HepG2 (cell line): Measurements from ENCODE around the gene MTRF1. TPM values are rescaled to one million over a fixed set of nuclear protein-coding genes. Genes with fewer than 3 reads are reported as not detected.

Experiments
- ATAC-seq: fragments of 200-7000 bp; cut with Tn5 transposase; 3 replicates; pipeline ENCODE4 v1.9.1; 2020; ENCODE audit warnings: mild to moderate bottlenecking, moderate library complexity
- BruUV-seq: library from RNA; stranded (reverse); fragments of 400-500 nt; replicated peaks from 2 replicates; lab custom pipeline; 2021; lab: Mats Ljungman, UMichigan
- CTCF ChIA-PET: fragments of 300-600 bp; formaldehyde crosslinking; extraction: SDS; loops from one replicate; lab custom pipeline; 2021; ENCODE audit warnings: low total read pairs, inconsistent platforms, low intra/inter-chr PET ratio; lab: Yijun Ruan, JAX
- POLR2A ChIA-PET: fragments of 350-600 bp; sonication (Branson Sonifier 250); formaldehyde crosslinking; loops from one replicate; lab custom pipeline; 2020; ENCODE audit warnings: antibody characterized with exemption, inconsistent platforms; lab: Yijun Ruan, JAX
- DNase-seq: peaks from one replicate; pipeline ENCODE4 v3.0.0-alpha.2; 2015; ENCODE audit warnings: low spot score
- FAIRE-seq: peaks from 3 replicates; lab custom pipeline; 2011; peaks lifted over from hg19 to GRCh38; lab: Jason Lieb, UNC
- H2AFZ ChIP-seq: one replicate; pipeline ENCODE4 v1.6.1; 2011; ENCODE audit warnings: low read length, inconsistent platforms
- H3K27ac ChIP-seq: fragments of 300-600 bp; 3 replicates; pipeline ENCODE4 v1.8.0; 2011; ENCODE audit warnings: mixed run types, mild to moderate bottlenecking, mixed read lengths, low read length, inconsistent platforms; ENCODE audit not compliant: insufficient read depth; ENCODE audit errors: extremely low read length
- H3K27me3 ChIP-seq, 2 experiments: fragments of 200-600 bp in 1 of 2; 2 replicates in 1 of 2; 3 replicates in 1 of 2; pipeline versions ENCODE4 v1.6.0 to v1.8.0; 2011; ENCODE audit warnings: low read length in 2 of 2, mild to moderate bottlenecking in 2 of 2, moderate library complexity in 2 of 2, inconsistent platforms in 1 of 2; ENCODE audit not compliant: insufficient read depth in 2 of 2, control insufficient read depth in 1 of 2
- H3K36me3 ChIP-seq, 2 experiments: fragments of 200-600 bp in 1 of 2; replicated peaks in 1 of 2; 2 replicates in 1 of 2; 3 replicates in 1 of 2; pipeline versions ENCODE4 v1.5.1 to v1.8.0; 2011; ENCODE audit warnings: low read length in 2 of 2, inconsistent platforms in 1 of 2; ENCODE audit not compliant: insufficient read depth in 2 of 2, control insufficient read depth in 1 of 2
- H3K4me1 ChIP-seq: 2 replicates; pipeline ENCODE4 v1.5.1; 2012; ENCODE audit warnings: low read length, inconsistent platforms; ENCODE audit not compliant: insufficient read depth
- H3K4me2 ChIP-seq: 2 replicates; pipeline ENCODE4 v1.6.0; 2011; ENCODE audit warnings: low read depth, low read length, inconsistent platforms
- H3K4me3 ChIP-seq, 3 experiments: fragments of 200-600 bp in 1 of 3; sonication (generic), shearing (Covaris generic) in 1 of 3; replicated peaks in 1 of 3; 2 replicates each; pipeline ENCODE4 v1.5.1; 2011 to 2016; ENCODE audit warnings: low read length in 3 of 3, inconsistent platforms in 2 of 3, low read depth in 2 of 3, mild to moderate bottlenecking in 2 of 3, control low read depth in 1 of 3, mixed read lengths in 1 of 3; ENCODE audit not compliant: insufficient read depth in 1 of 3
- H3K79me2 ChIP-seq: one replicate; pipeline ENCODE4 v1.6.1; 2011; ENCODE audit warnings: low read length, inconsistent platforms; ENCODE audit not compliant: insufficient read depth
- H3K9ac ChIP-seq: 2 replicates; pipeline ENCODE4 v1.6.0; 2011; ENCODE audit warnings: mild to moderate bottlenecking, low read depth, low read length, inconsistent platforms; ENCODE audit not compliant: insufficient read depth
- H3K9me3 ChIP-seq: 2 replicates; pipeline ENCODE4 v1.5.1; 2012; ENCODE audit warnings: mild to moderate bottlenecking, low read length
- H4K20me1 ChIP-seq: 2 replicates; pipeline ENCODE4 v1.6.0; 2011; ENCODE audit warnings: inconsistent platforms, mild to moderate bottlenecking, low read length, moderate library complexity; ENCODE audit not compliant: insufficient read depth
- BCL6 ChIP-seq: IDR thresholded peaks from 2 replicates; pipeline ENCODE4 v1.6.1; 2016; ENCODE audit warnings: missing genetic modification reagents, missing compliant biosample characterization
- CBX1 ChIP-seq: IDR thresholded peaks from one replicate; pipeline ENCODE4 v1.6.1; 2016; ENCODE audit warnings: antibody characterized with exemption, low read depth
- LCORL ChIP-seq, 2 experiments: fragments of 450-650 bp in 1 of 2; sonication (generic) in 1 of 2; formaldehyde crosslinking in 1 of 2; IDR thresholded peaks; 2 replicates each; pipeline versions ENCODE4 v1.5.0 to v1.6.1; 2017 to 2020; ENCODE audit warnings: antibody characterized with exemption in 1 of 2, missing genetic modification reagents in 1 of 2
- RBM39 ChIP-seq: fragments of 200-400 bp; formaldehyde crosslinking; IDR thresholded peaks from one replicate; pipeline ENCODE4 v1.6.1; 2018; ENCODE audit warnings: antibody characterized with exemption, mild to moderate bottlenecking, low read depth, low read length; ENCODE audit not compliant: poor library complexity, severe bottlenecking
- REPIN1 ChIP-seq: sonication (generic); formaldehyde crosslinking; IDR thresholded peaks from 2 replicates; pipeline ENCODE4 v1.8.0; 2022; ENCODE audit warnings: missing genetic modification reagents, low read depth, mild to moderate bottlenecking, borderline replicate concordance
- RERE ChIP-seq: IDR thresholded peaks from 2 replicates; pipeline ENCODE4 v1.6.1; 2016; ENCODE audit warnings: low read depth, missing genetic modification reagents, missing compliant biosample characterization
- ZNF121 ChIP-seq: sonication (generic); formaldehyde crosslinking; IDR thresholded peaks from 2 replicates; pipeline ENCODE4 v1.5.0; 2020; ENCODE audit warnings: mild to moderate bottlenecking, missing genetic modification reagents
- ZNF24 ChIP-seq: fragments of 450-650 bp; IDR thresholded peaks from 2 replicates; pipeline ENCODE4 v1.6.1; 2017; ENCODE audit warnings: antibody characterized with exemption, mild to moderate bottlenecking
- WGBS: methylation state at CpG from one replicate; pipeline ENCODE4 v1.1.6; 2017; ENCODE audit warnings: low lambda C conversion rate; 5-methylcytosine and 5-hydroxymethylcytosine counted together
- in situ Hi-C: cut with HindIII; loops from 2 replicates; pipeline ENCODE4 v1.10.0; 2017; ENCODE audit warnings: low pct_unique_long_range_greater_than_20kb; ENCODE audit not compliant: extremely low pct_ligation_motif_present
- intact Hi-C: fragments of 100-400 bp; cut with micrococcal nuclease; formaldehyde crosslinking; loops from one replicate; pipeline ENCODE4 v1.10.0; 2022; ENCODE audit not compliant: unreplicated experiment
- polyA plus RNA-seq, 8 experiments: library from polyadenylated mRNA; depleted of rRNA in 3 of 8; stranded (reverse) in 7 of 8; unstranded in 1 of 8; fragments of >200 nt; fragmentation: Illumina TruSeq in 4 of 8; extraction: Trizol in 4 of 8; gene quantifications; 2 replicates each; pipeline versions ENCODE4 v1.2.1 to v1.2.3, GENCODE V29; 2011 to 2016; ENCODE audit warnings: low read depth in 4 of 8, missing spikeins in 1 of 8, mixed read lengths in 1 of 8; ENCODE audit not compliant: insufficient read depth in 1 of 8
- total RNA-seq, 5 experiments: library from RNA; depleted of rRNA; stranded (reverse); fragments of >200 nt; fragmentation: Illumina TruSeq; extraction: Trizol; gene quantifications; 2 replicates each; pipeline ENCODE4 v1.2.3, GENCODE V29; 2016; ENCODE audit warnings: low read depth in 1 of 5

MTRF1 gene
- total and polyA plus RNA-seq, 2 of the 13 experiments (the other 11 are each of a cell fraction or from before 2014, with no cell fraction given): 21.6 to 27.2 TPM

- Histone ChIP-seq H3K36me3 (no peaks in the 10 kb centered on the region), H2AFZ (no peak overlapping the region), H3K4me3 (no peak overlapping the region), H3K4me1 (peaks cover 21% of the 10 kb centered on the region), H4K20me1 (no peaks in the 10 kb centered on the region), H3K9ac (no peak overlapping the region), H3K9me3 (peaks cover 4% of the 10 kb centered on the region; the same call in 1 of the 2 replicates), H3K79me2 (no peaks in the 10 kb centered on the region), H3K27me3 (peaks cover 2 to 7% of the 10 kb centered on the region in 2 experiments; a peak in 2 of 5 replicates), H3K4me2 (no peak overlapping the region), H3K27ac (no peak overlapping the region)
- POLR2A ChIA-PET: no interaction called here
- ATAC-seq (no peak), FAIRE-seq (no peak), DNase-seq (no peak)
- in situ Hi-C loops: no loop called here
- CTCF ChIA-PET: no interaction called here
- intact Hi-C loops: no loop called here
- TF ChIP-seq LCORL (IDR thresholded peaks at IDR 0.05) (no peak), LCORL (CRISPR knock-in tag; IDR thresholded peaks at IDR 0.05) (no peak), BCL6 (CRISPR knock-in tag) (no peak), REPIN1 (no peak), ZNF24 (no peak), RBM39 (no peak), CBX1 (no peak), ZNF121 (peak; percentile 56; the same call in 1 of the 2 replicates), RERE (CRISPR knock-in tag) (no peak)
- no TSS peak for BruUV-seq
- WGBS: 68% methylated on average over 7 of the region's 7 CpGs
Measured at GRCh38 chr13:41291246-41291645, 27.9 kb upstream of the MTRF1 start.
